ENCODE results near the gene COL17A1.
A peak's percentile ranks its signal among the peaks of the same experiment; 100 is the strongest.

- TF ChIP-seq POLR2A (IDR thresholded peaks at IDR 0.05) (no peak), CTCF (IDR thresholded peaks at IDR 0.05) (no peak), POLR2AphosphoS5 (IDR thresholded peaks at IDR 0.05) (peak; percentile 42)
Observed at GRCh38 chr10:104018471-104018870, 67.2 kb downstream of the COL17A1 start.
